ENCODE results near the gene MED15. TPM values are rescaled to one million over a fixed set of nuclear protein-coding genes. Genes with fewer than 3 reads are reported as not detected.

The MED15 gene
- total RNA-seq, 1 donor from 2014 or later, result 135 TPM

- Mint-ChIP-seq H3K4me3 (no peak overlapping the region), H3K27ac (no peak overlapping the region), H3K9me3 (no peaks in the 10 kb centered on the region), H3K4me1 (peaks cover 8% of the 10 kb centered on the region), H3K36me3 (peaks cover 22% of the 10 kb centered on the region), H3K27me3 (ENCODE audit: low read depth) (no peaks in the 10 kb centered on the region)
- no peak for DNase-seq (ENCODE audit: low spot score in 2 of 2, unreplicated experiment in 2 of 2)
- TF ChIP-seq, protein P1, sequence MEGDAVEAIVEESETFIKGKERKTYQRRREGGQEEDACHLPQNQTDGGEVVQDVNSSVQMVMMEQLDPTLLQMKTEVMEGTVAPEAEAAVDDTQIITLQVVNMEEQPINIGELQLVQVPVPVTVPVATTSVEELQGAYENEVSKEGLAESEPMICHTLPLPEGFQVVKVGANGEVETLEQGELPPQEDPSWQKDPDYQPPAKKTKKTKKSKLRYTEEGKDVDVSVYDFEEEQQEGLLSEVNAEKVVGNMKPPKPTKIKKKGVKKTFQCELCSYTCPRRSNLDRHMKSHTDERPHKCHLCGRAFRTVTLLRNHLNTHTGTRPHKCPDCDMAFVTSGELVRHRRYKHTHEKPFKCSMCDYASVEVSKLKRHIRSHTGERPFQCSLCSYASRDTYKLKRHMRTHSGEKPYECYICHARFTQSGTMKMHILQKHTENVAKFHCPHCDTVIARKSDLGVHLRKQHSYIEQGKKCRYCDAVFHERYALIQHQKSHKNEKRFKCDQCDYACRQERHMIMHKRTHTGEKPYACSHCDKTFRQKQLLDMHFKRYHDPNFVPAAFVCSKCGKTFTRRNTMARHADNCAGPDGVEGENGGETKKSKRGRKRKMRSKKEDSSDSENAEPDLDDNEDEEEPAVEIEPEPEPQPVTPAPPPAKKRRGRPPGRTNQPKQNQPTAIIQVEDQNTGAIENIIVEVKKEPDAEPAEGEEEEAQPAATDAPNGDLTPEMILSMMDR (IDR thresholded peaks at IDR 0.05; ENCODE audit: unreplicated experiment), result no peak
Observed at GRCh38 chr22:20577549-20577975, 70.2 kb downstream of the MED15 start.

DNA sequence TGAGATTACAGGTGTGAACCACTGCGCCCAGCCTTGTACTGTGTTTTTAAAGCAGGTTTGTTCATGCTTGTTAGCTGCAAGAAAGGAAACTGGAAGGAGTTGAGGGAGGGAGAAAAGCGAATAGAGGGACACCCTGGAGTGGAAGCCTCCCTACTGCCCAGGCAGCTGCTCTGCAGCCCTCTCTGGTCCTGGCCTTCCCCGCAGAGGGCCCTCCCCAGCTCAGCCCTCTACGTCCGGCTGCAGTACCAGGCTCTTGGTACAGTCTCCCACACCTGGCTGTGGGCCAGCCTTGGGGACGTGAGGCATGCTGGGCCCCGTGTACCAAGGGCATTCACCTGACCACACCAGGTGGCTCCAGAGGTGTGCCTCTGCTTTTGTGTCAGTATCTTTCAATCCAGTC is 70.8 kb downstream of the MED15 start:
- Mint-ChIP-seq H3K36me3 (peaks cover 22% of the 10 kb centered on the region), H3K9me3 (no peaks in the 10 kb centered on the region), H3K27ac (no peak overlapping the region), H3K4me1 (peaks cover 8% of the 10 kb centered on the region), H3K27me3 (ENCODE audit: low read depth) (no peaks in the 10 kb centered on the region), H3K4me3 (no peak overlapping the region)
- no peak for DNase-seq (ENCODE audit: low spot score in 2 of 2, unreplicated experiment in 2 of 2)
- TF ChIP-seq, protein P1 (IDR thresholded peaks at IDR 0.05; ENCODE audit: unreplicated experiment), result no peak

GRCh38 chr22:20578707-20579106 is 71.3 kb downstream of the MED15 start:
- DNase-seq (ENCODE audit: low spot score in 2 of 2, unreplicated experiment in 2 of 2), result no peak
- Mint-ChIP-seq H3K4me3 (no peak overlapping the region), H3K4me1 (peaks cover 3% of the 10 kb centered on the region), H3K27ac (no peak overlapping the region), H3K9me3 (no peaks in the 10 kb centered on the region), H3K36me3 (peaks cover 21% of the 10 kb centered on the region), H3K27me3 (ENCODE audit: low read depth) (no peaks in the 10 kb centered on the region)
- TF ChIP-seq, protein P1 (IDR thresholded peaks at IDR 0.05; ENCODE audit: unreplicated experiment), result no peak

DNA sequence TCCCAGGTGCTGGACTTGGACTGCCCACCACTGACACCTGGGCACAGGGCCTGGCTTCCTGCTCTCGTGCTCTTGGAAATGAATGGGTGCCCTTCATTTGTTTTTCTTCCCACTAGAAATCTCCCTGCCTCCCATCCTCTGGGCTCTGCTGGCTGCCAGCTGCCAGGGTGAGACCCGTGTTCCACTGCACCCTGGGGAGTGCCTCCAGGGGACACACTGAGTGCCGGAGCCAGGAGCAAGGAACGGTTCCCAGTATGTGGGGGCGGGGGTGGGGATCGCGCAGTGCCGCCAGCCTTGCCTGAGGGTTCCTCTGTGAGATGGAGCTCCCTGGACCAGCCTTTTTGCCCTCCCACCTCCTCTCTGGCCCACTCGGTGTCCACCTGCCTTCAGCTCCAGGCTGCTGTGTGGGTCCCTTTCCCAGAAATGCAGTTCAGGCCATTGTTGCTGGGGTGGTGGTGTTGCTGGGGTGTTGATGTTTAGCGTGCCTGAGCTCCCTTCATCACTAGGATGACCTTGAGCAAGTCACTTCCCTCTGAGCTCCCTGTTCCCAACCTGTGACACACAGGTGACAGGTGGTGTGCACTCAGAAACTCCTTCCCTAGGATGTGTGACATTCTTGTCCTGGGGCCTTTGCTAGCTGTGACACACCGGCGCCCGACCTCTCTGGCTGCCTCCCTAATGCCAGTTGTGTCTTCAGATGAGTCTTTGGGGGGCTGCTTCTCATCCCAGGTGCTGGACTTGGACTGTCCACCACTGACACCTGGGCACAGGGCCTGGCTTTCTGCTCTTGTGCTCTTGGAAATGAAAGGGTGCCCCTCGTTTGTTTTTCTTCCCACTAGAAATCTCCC is 72.1 kb downstream of the MED15 start:
- TF ChIP-seq, protein P1 (IDR thresholded peaks at IDR 0.05; ENCODE audit: unreplicated experiment), result no peak
- no peak for DNase-seq (ENCODE audit: low spot score in 2 of 2, unreplicated experiment in 2 of 2)
- Mint-ChIP-seq H3K27ac (no peak overlapping the region), H3K4me3 (no peak overlapping the region), H3K36me3 (peaks cover 14% of the 10 kb centered on the region), H3K4me1 (no peaks in the 10 kb centered on the region), H3K27me3 (ENCODE audit: low read depth) (no peaks in the 10 kb centered on the region), H3K9me3 (no peaks in the 10 kb centered on the region)

- Mint-ChIP-seq H3K9me3 (no peaks in the 10 kb centered on the region), H3K4me3 (no peak overlapping the region), H3K27ac (no peak overlapping the region), H3K36me3 (peaks cover 8% of the 10 kb centered on the region), H3K4me1 (no peaks in the 10 kb centered on the region), H3K27me3 (ENCODE audit: low read depth) (no peaks in the 10 kb centered on the region)
- TF ChIP-seq, protein P1 (IDR thresholded peaks at IDR 0.05; ENCODE audit: unreplicated experiment), result no peak
- no peak for DNase-seq (ENCODE audit: low spot score in 2 of 2, unreplicated experiment in 2 of 2)
Observed at GRCh38 chr22:20580179-20580578, 72.8 kb downstream of the MED15 start.
